ENCODE measurements around the gene LRIG3.

DNA sequence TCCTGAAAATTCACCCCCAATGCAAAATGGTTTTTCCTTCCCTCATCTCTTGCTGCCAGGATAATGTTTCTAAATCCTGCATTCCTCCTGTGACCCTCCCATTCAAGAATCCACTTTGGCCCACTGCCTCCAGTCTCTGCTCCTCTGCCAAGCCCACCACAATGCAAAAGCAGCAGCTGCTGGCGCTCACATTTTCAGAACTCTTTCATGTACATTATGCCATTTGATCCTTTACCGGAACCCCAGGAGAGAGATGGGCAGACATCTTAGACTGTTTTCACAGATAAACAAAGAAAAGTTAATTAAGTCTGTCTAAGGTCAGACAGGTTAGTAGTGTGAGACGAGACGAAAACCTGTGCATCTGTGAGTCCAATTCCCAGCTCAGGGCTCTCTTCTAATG lies 12.9 kb downstream of the LRIG3 start:
- TF ChIP-seq, protein P1, sequence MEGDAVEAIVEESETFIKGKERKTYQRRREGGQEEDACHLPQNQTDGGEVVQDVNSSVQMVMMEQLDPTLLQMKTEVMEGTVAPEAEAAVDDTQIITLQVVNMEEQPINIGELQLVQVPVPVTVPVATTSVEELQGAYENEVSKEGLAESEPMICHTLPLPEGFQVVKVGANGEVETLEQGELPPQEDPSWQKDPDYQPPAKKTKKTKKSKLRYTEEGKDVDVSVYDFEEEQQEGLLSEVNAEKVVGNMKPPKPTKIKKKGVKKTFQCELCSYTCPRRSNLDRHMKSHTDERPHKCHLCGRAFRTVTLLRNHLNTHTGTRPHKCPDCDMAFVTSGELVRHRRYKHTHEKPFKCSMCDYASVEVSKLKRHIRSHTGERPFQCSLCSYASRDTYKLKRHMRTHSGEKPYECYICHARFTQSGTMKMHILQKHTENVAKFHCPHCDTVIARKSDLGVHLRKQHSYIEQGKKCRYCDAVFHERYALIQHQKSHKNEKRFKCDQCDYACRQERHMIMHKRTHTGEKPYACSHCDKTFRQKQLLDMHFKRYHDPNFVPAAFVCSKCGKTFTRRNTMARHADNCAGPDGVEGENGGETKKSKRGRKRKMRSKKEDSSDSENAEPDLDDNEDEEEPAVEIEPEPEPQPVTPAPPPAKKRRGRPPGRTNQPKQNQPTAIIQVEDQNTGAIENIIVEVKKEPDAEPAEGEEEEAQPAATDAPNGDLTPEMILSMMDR (IDR thresholded peaks at IDR 0.05 in 2 of 3, conservative IDR thresholded peaks at IDR 0.05 in 1 of 3; ENCODE audit: insufficient read depth in 2 of 3, low read depth in 1 of 3, low read length in 3 of 3) = no peak
- TF ChIP-seq SPI1 (IDR thresholded peaks at IDR 0.05; ENCODE audit: borderline replicate concordance, low read depth, low read length) = no peak
- no peak for TF ChIP-seq HSF4 (CRISPR knock-in tag; IDR thresholded peaks at IDR 0.05; ENCODE audit: borderline replicate concordance)
- no peak for TF ChIP-seq ELF4 (CRISPR knock-in tag; IDR thresholded peaks at IDR 0.05)
- TF ChIP-seq ZNF830 (CRISPR knock-in tag; IDR thresholded peaks at IDR 0.05) = no peak
- TF ChIP-seq IRF1 (CRISPR knock-in tag; IDR thresholded peaks at IDR 0.05; ENCODE audit: borderline replicate concordance) = no peak
- TF ChIP-seq RCOR1 (IDR thresholded peaks at IDR 0.05; ENCODE audit: borderline replicate concordance in 1 of 2, low read depth in 2 of 2, low read length in 2 of 2) = no peak
- TF ChIP-seq FOS (IDR thresholded peaks at IDR 0.05; ENCODE audit: extremely low read depth, insufficient read length) = no peak
- no peak for TF ChIP-seq BRCA1 (IDR thresholded peaks at IDR 0.05)
- no peak for TF ChIP-seq BRCA1 (CRISPR knock-in tag; IDR thresholded peaks at IDR 0.05)
- no peak for TF ChIP-seq ATF7 (IDR thresholded peaks at IDR 0.05)
- no peak for TF ChIP-seq MED1 (CRISPR knock-in tag; IDR thresholded peaks at IDR 0.05; ENCODE audit: borderline replicate concordance)
- no peak for TF ChIP-seq EGR1 (conservative IDR thresholded peaks at IDR 0.05)
- TF ChIP-seq NR4A1 (CRISPR knock-in tag; IDR thresholded peaks at IDR 0.05) = no peak
- TF ChIP-seq NR4A1 (tag; IDR thresholded peaks at IDR 0.05) = no peak
- TF ChIP-seq ZNF24 (IDR thresholded peaks at IDR 0.05) = no peak

All from K562 (cell line).